Keratinocyte (primary cell): ENCODE measurements around the gene LY6G6C. TPM values are rescaled to one million over a fixed set of nuclear protein-coding genes. Genes with fewer than 3 reads are reported as not detected.

ENCODE experiments used
- DNase-seq: peaks from one replicate; pipeline ENCODE4 v3.0.0-alpha.2; 2011; ENCODE audit warnings: low read depth, missing footprints, low spot score
- FAIRE-seq: peaks from 2 replicates; lab custom pipeline; 2011; peaks lifted over from hg19 to GRCh38; lab: Jason Lieb, UNC
- H2AFZ ChIP-seq: 2 replicates; pipeline ENCODE4 v1.6.0; 2012; ENCODE audit warnings: low read length, control low read depth, inconsistent platforms; ENCODE audit not compliant: control insufficient read depth
- H3K27ac ChIP-seq: 2 replicates; pipeline ENCODE4 v1.5.1; 2011; ENCODE audit warnings: low read length; ENCODE audit not compliant: control insufficient read depth, insufficient read depth
- H3K27me3 ChIP-seq: 3 replicates; pipeline ENCODE4 v1.6.0; 2011; ENCODE audit warnings: low read length; ENCODE audit not compliant: control insufficient read depth, insufficient read depth; ENCODE audit errors: extremely low read depth
- H3K36me3 ChIP-seq, 2 experiments: 2 replicates in 1 of 2; 3 replicates in 1 of 2; pipeline ENCODE4 v1.5.1; 2011; ENCODE audit warnings: low read length in 2 of 2, mild to moderate bottlenecking in 1 of 2; ENCODE audit not compliant: control insufficient read depth in 2 of 2, insufficient read depth in 2 of 2; ENCODE audit errors: extremely low read depth in 1 of 2
- H3K4me1 ChIP-seq: 3 replicates; pipeline ENCODE4 v1.5.1; 2011; ENCODE audit warnings: low read length; ENCODE audit not compliant: control insufficient read depth, insufficient read depth; ENCODE audit errors: extremely low read depth
- H3K4me2 ChIP-seq: 3 replicates; pipeline ENCODE4 v1.6.0; 2011; ENCODE audit warnings: low read depth, low read length; ENCODE audit not compliant: control insufficient read depth, insufficient read depth; ENCODE audit errors: extremely low read depth
- H3K4me3 ChIP-seq, 3 experiments: fragments of 200-600 bp in 1 of 3; sonication (generic) in 1 of 3; 2 replicates in 2 of 3; 3 replicates in 1 of 3; pipeline ENCODE4 v1.5.1; 2011 to 2016; ENCODE audit warnings: low read length in 3 of 3, mild to moderate bottlenecking in 3 of 3, control low read depth in 2 of 3, inconsistent platforms in 1 of 3, low read depth in 1 of 3, mixed read lengths in 1 of 3, mixed run types in 1 of 3, moderate library complexity in 1 of 3; ENCODE audit not compliant: control insufficient read depth in 2 of 3, insufficient read depth in 2 of 3; ENCODE audit errors: extremely low read depth in 1 of 3
- H3K79me2 ChIP-seq: 2 replicates; pipeline ENCODE4 v1.6.0; 2012; ENCODE audit warnings: low read length; ENCODE audit not compliant: control insufficient read depth, insufficient read depth
- H3K9ac ChIP-seq: 3 replicates; pipeline ENCODE4 v1.6.0; 2011; ENCODE audit warnings: low read length; ENCODE audit not compliant: control insufficient read depth, insufficient read depth; ENCODE audit errors: extremely low read depth
- H3K9me1 ChIP-seq: 3 replicates; pipeline ENCODE4 v1.6.0; 2011; ENCODE audit warnings: low read length; ENCODE audit not compliant: control insufficient read depth, insufficient read depth; ENCODE audit errors: extremely low read depth
- H3K9me3 ChIP-seq: 2 replicates; pipeline ENCODE4 v1.5.1; 2012; ENCODE audit warnings: low read depth, low read length; ENCODE audit not compliant: control insufficient read depth
- H4K20me1 ChIP-seq: 3 replicates; pipeline ENCODE4 v1.6.0; 2011; ENCODE audit warnings: low read length; ENCODE audit not compliant: control insufficient read depth, insufficient read depth; ENCODE audit errors: extremely low read depth
- CTCF ChIP-seq, 3 experiments: IDR thresholded peaks in 1 of 3; conservative IDR thresholded peaks in 1 of 3; optimal IDR thresholded peaks in 1 of 3; 2 replicates in 2 of 3; 3 replicates in 1 of 3; pipeline versions ENCODE3 to v1.5.1; 2011; ENCODE audit warnings: low read length in 3 of 3, mild to moderate bottlenecking in 3 of 3, moderate library complexity in 2 of 3, control low read depth in 1 of 3, inconsistent platforms in 1 of 3; ENCODE audit not compliant: insufficient read depth in 2 of 3; ENCODE audit errors: extremely low read depth in 1 of 3
- EZH2 ChIP-seq: IDR thresholded peaks from one replicate; pipeline ENCODE4 v1.6.1; 2012; ENCODE audit warnings: inconsistent platforms, mild to moderate bottlenecking, low read length, moderate library complexity
- dilution Hi-C: fragments of 300-500 bp; cut with MboI; formaldehyde crosslinking; loops from one replicate; pipeline ENCODE4 v1.7.0; 2020; ENCODE audit warnings: low sequenced_read_pairs; ENCODE audit not compliant: extremely low pct_ligation_motif_present
- polyA plus RNA-seq, 5 experiments: library from polyadenylated mRNA; depleted of rRNA in 3 of 5; stranded (reverse) in 3 of 5; stranded (forward) in 1 of 5; unstranded in 1 of 5; fragments of >200 nt; gene quantifications; 1 replicate in 1 of 5; 2 replicates in 3 of 5; 3 replicates in 1 of 5; pipeline versions ENCODE4 v1.2.1 to v1.2.3, GENCODE V29; 2011 to 2012; ENCODE audit warnings: missing spikeins in 2 of 5, low read depth in 1 of 5, low replicate concordance in 1 of 5

Gene LY6G6C
- polyA plus RNA-seq, 1 donor (not counting 4 experiments of a cell fraction or from before 2014, with no cell fraction given) = 2.4 TPM

DNA sequence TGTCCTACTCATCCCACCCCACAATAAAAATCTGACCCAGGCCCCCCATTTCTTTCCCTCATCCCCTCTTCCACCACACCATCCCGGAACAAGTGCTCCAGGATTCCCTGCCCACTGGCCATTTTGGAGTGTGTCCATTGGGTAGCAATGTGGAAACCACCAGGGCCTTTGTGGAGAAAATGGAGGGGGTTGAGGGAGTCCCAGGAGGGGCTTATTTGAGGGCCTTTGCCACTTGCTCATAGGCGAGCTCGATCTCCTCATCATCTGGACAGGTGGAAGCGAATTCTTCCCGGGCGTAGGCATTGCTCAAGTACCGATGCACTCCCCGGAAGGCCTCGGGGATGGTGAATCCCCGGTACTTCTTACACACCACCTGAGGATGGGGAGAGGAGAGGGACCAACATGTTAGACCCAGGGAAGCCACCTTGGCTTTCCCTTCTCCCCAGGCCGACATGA, 9.1 kb upstream of the LY6G6C start:
- peaks cover 26% of the 10 kb centered on the region for H3K79me2 ChIP-seq
- H3K36me3 ChIP-seq = peaks cover 29 to 43% of the 10 kb centered on the region in 2 experiments
- peak overlapping the region; percentile 91 for H3K4me2 ChIP-seq
- H3K4me1 ChIP-seq = peaks cover 25% of the 10 kb centered on the region
- no peak overlapping the region for H2AFZ ChIP-seq
- dilution Hi-C loops = no loop called here
- H3K4me3 ChIP-seq = no peak overlapping the region
- H3K27me3 ChIP-seq = no peaks in the 10 kb centered on the region
- no peak overlapping the region for H3K27ac ChIP-seq
- TF ChIP-seq EZH2 (no peak), CTCF (optimal IDR thresholded peaks at IDR 0.05 in 1 of 3, IDR thresholded peaks at IDR 0.05 in 1 of 3, conservative IDR thresholded peaks at IDR 0.05 in 1 of 3; ENCODE audit: extremely low read depth in 1 of 3, insufficient read depth in 2 of 3, low read length in 3 of 3) (no peak)
- no peaks in the 10 kb centered on the region for H3K9me3 ChIP-seq
- H3K9ac ChIP-seq = no peak overlapping the region
- FAIRE-seq (no peak), DNase-seq (no peak)
- peaks cover 19% of the 10 kb centered on the region for H4K20me1 ChIP-seq
- H3K9me1 ChIP-seq = peaks cover 4% of the 10 kb centered on the region

GRCh38 chr6:31729979-31730630, 8.6 kb upstream of the LY6G6C start:
- H3K4me2 ChIP-seq = peak overlapping the region; percentile 91
- no peak overlapping the region for H2AFZ ChIP-seq
- H4K20me1 ChIP-seq = peaks cover 19% of the 10 kb centered on the region
- peaks cover 25% of the 10 kb centered on the region for H3K4me1 ChIP-seq
- H3K36me3 ChIP-seq = peaks cover 29 to 43% of the 10 kb centered on the region in 2 experiments
- dilution Hi-C loops = no loop called here
- no peak overlapping the region for H3K27ac ChIP-seq
- peaks cover 21% of the 10 kb centered on the region for H3K79me2 ChIP-seq
- H3K9me1 ChIP-seq = peaks cover 4% of the 10 kb centered on the region
- DNase-seq (no peak), FAIRE-seq (no peak)
- TF ChIP-seq CTCF (optimal IDR thresholded peaks at IDR 0.05 in 1 of 3, IDR thresholded peaks at IDR 0.05 in 1 of 3, conservative IDR thresholded peaks at IDR 0.05 in 1 of 3; ENCODE audit: extremely low read depth in 1 of 3, insufficient read depth in 2 of 3, low read length in 3 of 3) (peak in 1 of 3 experiments; percentile 2), EZH2 (no peak)
- H3K9ac ChIP-seq = peak overlapping the region; percentile 50
- H3K4me3 ChIP-seq = peak overlapping the region; percentile 38 to 74 (median 70)
- no peaks in the 10 kb centered on the region for H3K9me3 ChIP-seq
- no peaks in the 10 kb centered on the region for H3K27me3 ChIP-seq
